Progenitor cell of endocrine pancreas (in vitro differentiated cells): Measurements from ENCODE around the gene SHC2. TPM values are rescaled to one million over a fixed set of nuclear protein-coding genes. Genes with fewer than 3 reads are reported as not detected.

ENCODE experiments used
- DNase-seq: peaks from one replicate; pipeline ENCODE4 v3.0.0; 2021; ENCODE audit warnings: low spot score; ENCODE audit not compliant: unreplicated experiment
- H3K27ac Mint-ChIP-seq: 2 replicates; pipeline ENCODE4 v1.8.0; 2021; ENCODE audit warnings: mild to moderate bottlenecking, moderate library complexity, mixed read lengths
- H3K27me3 Mint-ChIP-seq: 2 replicates; pipeline ENCODE4 v1.8.0; 2021; ENCODE audit warnings: mixed read lengths
- H3K36me3 Mint-ChIP-seq: 2 replicates; pipeline ENCODE4 v1.8.0; 2022; ENCODE audit warnings: mixed read lengths; ENCODE audit not compliant: insufficient read depth
- H3K4me1 Mint-ChIP-seq: 2 replicates; pipeline ENCODE4 v1.8.0; 2021; ENCODE audit warnings: low read depth, mixed read lengths
- H3K4me3 Mint-ChIP-seq: 2 replicates; pipeline ENCODE4 v1.8.0; 2021; ENCODE audit warnings: low read depth, mild to moderate bottlenecking, moderate library complexity, mixed read lengths
- H3K9me3 Mint-ChIP-seq: 2 replicates; pipeline ENCODE4 v1.8.0; 2021; ENCODE audit warnings: low read depth, mixed read lengths
- CTCF ChIP-seq: fragments of 200-600 bp; sonication (generic); IDR thresholded peaks from one replicate; pipeline ENCODE4 v1.5.0; 2021; ENCODE audit warnings: antibody characterized with exemption, mild to moderate bottlenecking; ENCODE audit not compliant: unreplicated experiment
- total RNA-seq: library from RNA; stranded (reverse); gene quantifications from 2 replicates; pipeline ENCODE4 v1.2.1, GENCODE V29; 2021

Gene SHC2
- total RNA-seq, 1 donor from 2014 or later: 159 TPM

GRCh38 chr19:422213-422916, 38.5 kb downstream of the SHC2 start:
- H3K27me3 Mint-ChIP-seq: no peaks in the 10 kb centered on the region
- H3K4me3 Mint-ChIP-seq: no peak overlapping the region

GRCh38 chr19:419721-420515, 40.9 kb downstream of the SHC2 start:
- no peak for TF ChIP-seq CTCF
- no peak for DNase-seq
- H3K4me1 Mint-ChIP-seq: peaks cover 7% of the 10 kb centered on the region
- H3K36me3 Mint-ChIP-seq: peaks cover 18% of the 10 kb centered on the region
- no peak overlapping the region for H3K4me3 Mint-ChIP-seq
- no peaks in the 10 kb centered on the region for H3K9me3 Mint-ChIP-seq
- no peak overlapping the region for H3K27ac Mint-ChIP-seq
- H3K27me3 Mint-ChIP-seq: no peaks in the 10 kb centered on the region

More at GRCh38 chr19:422213-422916, 38.5 kb downstream of the SHC2 start:
- Mint-ChIP-seq H3K36me3 (peaks cover 20% of the 10 kb centered on the region), H3K4me1 (peaks cover 7% of the 10 kb centered on the region), H3K9me3 (no peaks in the 10 kb centered on the region), H3K27ac (no peak overlapping the region)
- no peak for DNase-seq
- TF ChIP-seq CTCF: no peak

GRCh38 chr19:418761-419671, 41.8 kb downstream of the SHC2 start:
- Mint-ChIP-seq H3K36me3 (peaks cover 18% of the 10 kb centered on the region), H3K27me3 (no peaks in the 10 kb centered on the region), H3K27ac (no peak overlapping the region), H3K4me3 (no peak overlapping the region), H3K9me3 (no peaks in the 10 kb centered on the region), H3K4me1 (peaks cover 7% of the 10 kb centered on the region)
- no peak for TF ChIP-seq CTCF
- no peak for DNase-seq

GRCh38 chr19:416416-416815, 44.4 kb downstream of the SHC2 start:
- Mint-ChIP-seq H3K36me3 (peaks cover 10% of the 10 kb centered on the region), H3K4me3 (no peak overlapping the region), H3K27ac (no peak overlapping the region), H3K9me3 (no peaks in the 10 kb centered on the region), H3K4me1 (peaks cover 11% of the 10 kb centered on the region), H3K27me3 (no peaks in the 10 kb centered on the region)
- no peak for DNase-seq
- no peak for TF ChIP-seq CTCF

GRCh38 chr19:415292-415691, 45.5 kb downstream of the SHC2 start:
- TF ChIP-seq CTCF: no peak
- Mint-ChIP-seq H3K9me3 (no peaks in the 10 kb centered on the region), H3K4me1 (peaks cover 11% of the 10 kb centered on the region), H3K4me3 (no peak overlapping the region), H3K27ac (no peak overlapping the region), H3K36me3 (peaks cover 4% of the 10 kb centered on the region), H3K27me3 (no peaks in the 10 kb centered on the region)
- DNase-seq: no peak
